A673 (cell line): ENCODE data around the gene MEA1. TPM values are rescaled to one million over a fixed set of nuclear protein-coding genes. Genes with fewer than 3 reads are reported as not detected.

Experiments
- BruUV-seq: library from RNA; stranded (reverse); fragments of 400-500 nt; replicated peaks from 2 replicates; lab custom pipeline; 2021; lab: Mats Ljungman, UMichigan
- CTCF ChIA-PET: fragments of 300-600 bp; sonication (Branson Sonifier 250); formaldehyde crosslinking; loops from one replicate; lab custom pipeline; 2022; ENCODE audit warnings: antibody characterized with exemption; lab: Charles Lee
- POLR2A ChIA-PET: fragments of 300-600 bp; sonication (Branson Sonifier 250); formaldehyde crosslinking; loops from one replicate; lab custom pipeline; 2022; ENCODE audit warnings: antibody characterized with exemption; ENCODE audit not compliant: low non-redundant PET; lab: Charles Lee
- DNase-seq: peaks from one replicate; pipeline ENCODE4 v3.0.0-alpha.2; 2015; ENCODE audit warnings: low spot score
- H3K27ac ChIP-seq: fragments of 200-600 bp; sonication (generic); 2 replicates; pipeline ENCODE4 v1.5.1; 2016; ENCODE audit warnings: mixed run types, low read depth, mild to moderate bottlenecking, mixed read lengths, antibody characterized with exemption, low read length; ENCODE audit not compliant: poor library complexity, severe bottlenecking
- H3K27me3 ChIP-seq: fragments of 200-600 bp; sonication (generic); replicated peaks from 2 replicates; pipeline ENCODE4 v1.6.1; 2017; ENCODE audit warnings: mixed run types, low read depth, mild to moderate bottlenecking, mixed read lengths, antibody characterized with exemption, low read length; ENCODE audit not compliant: insufficient read depth, poor library complexity
- H3K36me3 ChIP-seq: fragments of 200-600 bp; sonication (generic); 2 replicates; pipeline ENCODE4 v1.6.1; 2016; ENCODE audit warnings: mixed run types, mild to moderate bottlenecking, mixed read lengths, antibody characterized with exemption, low read length; ENCODE audit not compliant: insufficient read depth, poor library complexity, severe bottlenecking
- H3K4me1 ChIP-seq: fragments of 200-600 bp; sonication (generic); 2 replicates; pipeline ENCODE4 v1.6.1; 2017; ENCODE audit warnings: mixed run types, mild to moderate bottlenecking, mixed read lengths, antibody characterized with exemption, low read length; ENCODE audit not compliant: insufficient read depth, poor library complexity, severe bottlenecking
- H3K4me3 ChIP-seq: fragments of 200-600 bp; sonication (generic); 2 replicates; pipeline ENCODE4 v1.5.1; 2016; ENCODE audit warnings: low read depth, mixed run types, mild to moderate bottlenecking, mixed read lengths, low read length; ENCODE audit not compliant: poor library complexity, severe bottlenecking
- H3K9me3 ChIP-seq: fragments of 200-600 bp; sonication (generic); 2 replicates; pipeline ENCODE4 v1.6.1; 2016; ENCODE audit warnings: mixed run types, low read depth, mild to moderate bottlenecking, mixed read lengths, antibody characterized with exemption, low read length; ENCODE audit not compliant: poor library complexity, severe bottlenecking
- EZH2 ChIP-seq: fragments of 200-600 bp; sonication (generic); IDR thresholded peaks from 2 replicates; pipeline ENCODE4 v1.6.1; 2017; ENCODE audit warnings: borderline replicate concordance, low read depth, mild to moderate bottlenecking, mixed read lengths, antibody characterized with exemption, low read length; ENCODE audit not compliant: poor library complexity, severe bottlenecking
- intact Hi-C: fragments of 100-400 bp; cut with micrococcal nuclease; formaldehyde crosslinking; loops from one replicate; pipeline ENCODE4 v1.10.0; 2022; ENCODE audit not compliant: unreplicated experiment
- total RNA-seq: library from RNA; stranded (reverse); gene quantifications from 2 replicates; pipeline ENCODE4 v1.2.3, GENCODE V29; 2021
- TF ChIP-seq, protein P1 (sequence below): fragments of 300-800, 200-600 bp; sonication (generic); conservative IDR thresholded peaks from 2 replicates; pipeline ENCODE4 v1.5.1; 2017; ENCODE audit warnings: low read depth, mild to moderate bottlenecking, antibody characterized with exemption, low read length, moderate library complexity, mixed read lengths

The MEA1 gene
- total RNA-seq, 1 experiment from 2014 or later, result 125 TPM

DNA sequence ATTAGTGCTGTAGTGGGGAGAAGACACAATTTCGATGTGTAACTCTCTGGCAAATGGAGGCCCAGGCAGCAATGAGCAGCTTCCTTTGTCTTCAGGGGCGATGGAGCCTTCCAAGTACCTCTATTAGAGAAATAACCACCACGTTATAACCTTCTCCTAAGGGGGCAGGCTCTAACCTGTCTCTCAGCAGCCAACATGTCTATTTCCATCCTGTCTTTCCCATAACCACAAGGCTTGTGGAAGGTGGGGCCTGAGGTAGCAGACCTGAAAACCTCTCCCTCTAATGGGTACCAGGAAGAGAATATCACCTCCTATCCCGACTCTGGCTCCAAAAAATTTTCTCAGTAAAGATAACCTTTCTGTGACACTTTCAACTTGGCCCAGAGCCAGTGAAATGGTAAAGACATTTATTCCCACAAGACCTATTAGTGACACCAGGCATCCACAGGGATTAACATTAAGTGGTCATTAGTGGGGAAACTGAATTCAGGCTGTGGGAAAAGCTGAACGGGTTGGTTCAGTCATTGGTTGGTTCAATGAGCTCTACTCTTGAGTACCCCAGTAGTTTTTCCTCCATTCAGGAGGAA lies 38.7 kb downstream of the MEA1 start:
- ChIA-PET POLR2A (no interaction called here), CTCF (interaction anchor here (0.7 kb wide), 1 partner anchor 714 kb away, joined by 3 read pairs; no protein-coding TSS in a partner anchor)
- Histone ChIP-seq H3K27me3 (no peaks in the 10 kb centered on the region), H3K36me3 (peaks cover 10% of the 10 kb centered on the region), H3K4me1 (peaks cover 16% of the 10 kb centered on the region), H3K27ac (no peak overlapping the region), H3K9me3 (no peaks in the 10 kb centered on the region), H3K4me3 (no peak overlapping the region)
- DNase-seq, result no peak
- TF ChIP-seq, protein P1, sequence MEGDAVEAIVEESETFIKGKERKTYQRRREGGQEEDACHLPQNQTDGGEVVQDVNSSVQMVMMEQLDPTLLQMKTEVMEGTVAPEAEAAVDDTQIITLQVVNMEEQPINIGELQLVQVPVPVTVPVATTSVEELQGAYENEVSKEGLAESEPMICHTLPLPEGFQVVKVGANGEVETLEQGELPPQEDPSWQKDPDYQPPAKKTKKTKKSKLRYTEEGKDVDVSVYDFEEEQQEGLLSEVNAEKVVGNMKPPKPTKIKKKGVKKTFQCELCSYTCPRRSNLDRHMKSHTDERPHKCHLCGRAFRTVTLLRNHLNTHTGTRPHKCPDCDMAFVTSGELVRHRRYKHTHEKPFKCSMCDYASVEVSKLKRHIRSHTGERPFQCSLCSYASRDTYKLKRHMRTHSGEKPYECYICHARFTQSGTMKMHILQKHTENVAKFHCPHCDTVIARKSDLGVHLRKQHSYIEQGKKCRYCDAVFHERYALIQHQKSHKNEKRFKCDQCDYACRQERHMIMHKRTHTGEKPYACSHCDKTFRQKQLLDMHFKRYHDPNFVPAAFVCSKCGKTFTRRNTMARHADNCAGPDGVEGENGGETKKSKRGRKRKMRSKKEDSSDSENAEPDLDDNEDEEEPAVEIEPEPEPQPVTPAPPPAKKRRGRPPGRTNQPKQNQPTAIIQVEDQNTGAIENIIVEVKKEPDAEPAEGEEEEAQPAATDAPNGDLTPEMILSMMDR, result no peak
- TF ChIP-seq EZH2, result no peak
- no TSS peak for BruUV-seq
- intact Hi-C loops, result no loop called here

DNA sequence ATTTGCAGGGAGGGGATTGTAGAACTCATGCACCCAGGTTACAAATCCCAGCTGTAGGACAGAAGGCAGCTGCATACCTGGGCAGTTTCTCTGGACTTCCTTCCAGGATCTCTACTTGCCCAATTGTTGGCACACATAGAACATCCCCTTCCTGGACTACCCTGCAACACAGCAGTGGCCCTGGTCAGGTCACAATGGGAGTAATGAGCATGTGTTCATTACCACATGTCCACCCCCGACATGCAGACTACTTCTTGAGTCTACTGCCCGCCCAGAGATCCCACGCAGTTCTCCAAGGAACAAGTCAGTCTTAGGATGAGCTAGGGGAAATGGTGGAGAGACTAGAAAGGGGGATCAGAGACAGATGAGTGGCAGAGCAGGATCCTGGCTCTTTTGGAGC lies 39.8 kb downstream of the MEA1 start:
- POLR2A ChIA-PET, result no interaction called here
- intact Hi-C loops, result no loop called here
- H3K4me1 ChIP-seq, result peaks cover 10% of the 10 kb centered on the region
- H3K27ac ChIP-seq, result no peak overlapping the region
- TF ChIP-seq, protein P1, result no peak
- TF ChIP-seq EZH2, result no peak
- no peak overlapping the region for H3K4me3 ChIP-seq
- CTCF ChIA-PET, result no interaction called here
- H3K36me3 ChIP-seq, result peaks cover 10% of the 10 kb centered on the region
- H3K9me3 ChIP-seq, result no peaks in the 10 kb centered on the region
- no peaks in the 10 kb centered on the region for H3K27me3 ChIP-seq
- no peak for DNase-seq
- BruUV-seq, result no TSS peak

DNA sequence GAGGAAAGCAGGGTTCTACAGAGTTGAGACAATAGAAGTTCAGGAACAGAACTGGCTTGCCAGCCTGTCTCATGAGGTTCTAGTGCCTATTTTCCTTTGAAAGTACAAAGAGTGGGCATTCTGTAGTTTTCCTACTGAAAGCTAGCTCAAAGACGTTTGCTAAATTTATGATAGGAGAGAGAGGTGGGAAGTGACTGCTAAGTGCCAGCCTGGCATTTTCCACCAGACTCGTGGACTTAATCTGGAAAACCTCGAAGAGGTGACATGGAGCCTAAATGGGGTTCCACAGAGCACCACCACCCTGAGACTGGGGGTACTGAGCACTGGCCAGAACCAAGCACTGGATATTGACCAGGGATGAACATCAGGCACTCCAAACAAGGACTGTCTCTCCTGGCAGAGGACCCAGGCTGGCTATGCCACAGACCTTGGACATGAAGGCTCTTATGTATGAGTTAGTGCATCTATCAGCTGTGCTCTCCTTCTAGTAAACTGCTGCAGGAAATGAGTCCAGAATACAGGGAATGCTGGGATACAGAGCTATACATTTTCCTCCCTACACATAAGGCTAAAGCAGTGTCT lies 41.9 kb downstream of the MEA1 start:
- ChIA-PET POLR2A (no interaction called here), CTCF (interaction anchor here (1.3 kb wide), 1 partner anchor 12 kb away, joined by 3 read pairs; the partner anchor contains the start of gene PPP2R5D)
- Histone ChIP-seq H3K36me3 (peaks cover 7% of the 10 kb centered on the region), H3K9me3 (no peaks in the 10 kb centered on the region), H3K27me3 (no peaks in the 10 kb centered on the region), H3K4me3 (no peak overlapping the region), H3K4me1 (peaks cover 10% of the 10 kb centered on the region), H3K27ac (peak overlapping the region; percentile 71)
- no TSS peak for BruUV-seq
- no peak for DNase-seq
- intact Hi-C loops, result no loop called here
- TF ChIP-seq, protein P1, result no peak
- TF ChIP-seq EZH2, result no peak
